Ascending aorta (tissue), 2 donors: Measurements from ENCODE around the gene LIN52. TPM values are rescaled to one million over a fixed set of nuclear protein-coding genes. Genes with fewer than 3 reads are reported as not detected.

Experiments used
- DNase-seq, 2 donors: peaks; one replicate each; pipeline ENCODE4 v3.0.0-alpha.2; 2019; ENCODE audit warnings: low spot score in 2 of 2
- H3K27ac ChIP-seq, 2 donors: fragments of 200-600 bp; sonication (generic); one replicate each; pipeline ENCODE4 v1.5.1; 2016 to 2017; ENCODE audit warnings: mild to moderate bottlenecking in 1 of 2
- H3K27me3 ChIP-seq: fragments of 200-600 bp; sonication (generic); one replicate; pipeline ENCODE4 v1.5.1; 2017
- H3K36me3 ChIP-seq, 2 donors: fragments of 200-600 bp; sonication (generic); one replicate each; pipeline ENCODE4 v1.5.1; 2016
- H3K4me1 ChIP-seq, 2 donors: fragments of 200-600 bp; sonication (generic); one replicate each; pipeline ENCODE4 v1.5.1; 2016 to 2017; ENCODE audit warnings: mild to moderate bottlenecking in 1 of 2
- H3K4me3 ChIP-seq, 2 donors: fragments of 200-600 bp; sonication (generic); one replicate each; pipeline ENCODE4 v1.5.1; 2016 to 2017; ENCODE audit warnings: mild to moderate bottlenecking in 1 of 2
- H3K9me3 ChIP-seq, 2 donors: fragments of 200-600 bp; sonication (generic); one replicate each; pipeline ENCODE4 v1.5.1; 2016
- CTCF ChIP-seq, 3 experiments: fragments of 200-600 bp in 2 of 3; fragments of 450-650 bp in 1 of 3; sonication (generic) in 2 of 3; IDR thresholded peaks; one replicate each; pipeline ENCODE4 v1.5.1; 2016 to 2019; ENCODE audit warnings: antibody characterized with exemption in 3 of 3, mild to moderate bottlenecking in 1 of 3, moderate library complexity in 1 of 3
- intact Hi-C: fragments of 100-400 bp; cut with DNase I; formaldehyde crosslinking; loops from one replicate; pipeline ENCODE4 v1.15.1; 2023
- total RNA-seq: library from RNA; depleted of rRNA; stranded (reverse); fragments of >200 nt; gene quantifications from one replicate; pipeline ENCODE4 v1.1.0, GENCODE V29; 2016

Gene LIN52
- total RNA-seq, 1 donor from 2014 or later: 1.1 TPM

GRCh38 chr14:74169906-74170305 is 85.2 kb downstream of the LIN52 start:
- Histone ChIP-seq H3K4me3 (no peak overlapping the region), H3K9me3 (no peaks in the 10 kb centered on the region), H3K36me3 (no peaks in the 10 kb centered on the region), H3K4me1 (no peaks in the 10 kb centered on the region), H3K27me3 (no peaks in the 10 kb centered on the region), H3K27ac (no peak overlapping the region)
- intact Hi-C loops: no loop called here
- TF ChIP-seq CTCF (IDR thresholded peaks at IDR 0.05): no peak
- DNase-seq: no peak

- Histone ChIP-seq H3K36me3 (no peaks in the 10 kb centered on the region), H3K9me3 (no peaks in the 10 kb centered on the region), H3K4me3 (no peak overlapping the region), H3K27ac (no peak overlapping the region), H3K4me1 (no peaks in the 10 kb centered on the region), H3K27me3 (no peaks in the 10 kb centered on the region)
- DNase-seq: no peak
- intact Hi-C loops: no loop called here
- no peak for TF ChIP-seq CTCF (IDR thresholded peaks at IDR 0.05)
These were observed 91.6 kb downstream of the LIN52 start for GRCh38 chr14:74176400-74176793.

DNA sequence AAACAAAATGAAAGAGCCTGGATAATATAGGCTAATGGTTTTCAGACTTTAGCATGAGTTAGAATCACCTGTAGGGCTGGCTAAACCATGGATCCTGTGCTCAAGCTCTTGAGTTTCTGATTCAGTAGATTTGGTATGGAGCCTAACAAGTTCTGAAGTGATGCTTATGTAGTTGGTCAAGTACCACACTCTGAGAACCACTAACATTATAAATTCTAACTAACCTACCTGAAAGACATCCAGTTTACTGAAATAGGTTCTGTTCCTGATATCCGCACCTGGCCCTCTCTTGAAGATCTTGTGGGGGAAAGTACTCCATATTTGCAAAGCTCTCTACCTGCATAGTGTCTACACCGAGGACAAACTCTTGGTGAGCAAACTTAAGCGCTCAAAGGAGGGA is 95.1 kb downstream of the LIN52 start:
- H3K36me3 ChIP-seq: no peaks in the 10 kb centered on the region
- no peaks in the 10 kb centered on the region for H3K4me1 ChIP-seq
- no peak overlapping the region for H3K27ac ChIP-seq
- DNase-seq: no peak
- intact Hi-C loops: no loop called here
- no peak for TF ChIP-seq CTCF (IDR thresholded peaks at IDR 0.05)
- no peaks in the 10 kb centered on the region for H3K9me3 ChIP-seq
- no peaks in the 10 kb centered on the region for H3K27me3 ChIP-seq
- H3K4me3 ChIP-seq: no peak overlapping the region

- Histone ChIP-seq H3K36me3 (no peaks in the 10 kb centered on the region), H3K27ac (no peak overlapping the region), H3K9me3 (no peaks in the 10 kb centered on the region), H3K4me3 (no peak overlapping the region), H3K4me1 (no peaks in the 10 kb centered on the region), H3K27me3 (no peaks in the 10 kb centered on the region)
- intact Hi-C loops: no loop called here
- no peak for DNase-seq
- no peak for TF ChIP-seq CTCF (IDR thresholded peaks at IDR 0.05)
These were observed 106.3 kb downstream of the LIN52 start for GRCh38 chr14:74190927-74191575.

- peaks cover 4 to 11% of the 10 kb centered on the region in 2 donors for H3K36me3 ChIP-seq
- H3K4me3 ChIP-seq: no peak overlapping the region
- intact Hi-C loops: no loop called here
- no peaks in the 10 kb centered on the region for H3K4me1 ChIP-seq
- no peak overlapping the region for H3K27ac ChIP-seq
- no peak for DNase-seq
- no peaks in the 10 kb centered on the region for H3K9me3 ChIP-seq
- H3K27me3 ChIP-seq: no peaks in the 10 kb centered on the region
- no peak for TF ChIP-seq CTCF (IDR thresholded peaks at IDR 0.05)
These were observed 109.9 kb downstream of the LIN52 start for GRCh38 chr14:74194506-74195274.
